WI38 (cell line): Measurements from ENCODE around the gene LSM2.
"Not testable (repeated sequence)": the region's sequence is repeated elsewhere in the genome, so short reads cannot be mapped to it uniquely, and the experiment has no call there.

Experiments
- H3K4me3 ChIP-seq: 2 replicates; pipeline ENCODE4 v1.5.1; 2011; ENCODE audit warnings: low read depth, mild to moderate bottlenecking, control low read depth, low read length
- CTCF ChIP-seq: IDR thresholded peaks from 2 replicates; pipeline ENCODE4 v1.5.1; 2012; ENCODE audit warnings: low read depth, mild to moderate bottlenecking, control low read depth, low read length

LSM2 gene

GRCh38 chr6:31831350-31832215 is 24.8 kb upstream of the LSM2 start:
- TF ChIP-seq CTCF = no peak
- no peak overlapping the region; the same call in 1 of the 2 replicates for H3K4me3 ChIP-seq

- no peak for TF ChIP-seq CTCF
Measured at GRCh38 chr6:31830886-31831335, 24.1 kb upstream of the LSM2 start.

GRCh38 chr6:31829633-31830283 is 23.0 kb upstream of the LSM2 start:
- H3K4me3 ChIP-seq = peak overlapping the region; percentile 75
- TF ChIP-seq CTCF = peak; percentile 5; the same call in 1 of the 2 replicates

More at GRCh38 chr6:31830886-31831335, 24.1 kb upstream of the LSM2 start:
- H3K4me3 ChIP-seq = peak overlapping the region; percentile 75

GRCh38 chr6:31827286-31828079 is 20.7 kb upstream of the LSM2 start, which contains the start of gene HSPA1B:
HSPA1B (plus strand) TSS chr6:31827738; CDS start chr6:31827951, 213 bp downstream.
- peak within 1 kb of the TSS; percentile 77 for H3K4me3 ChIP-seq
- no peak for TF ChIP-seq CTCF

- H3K4me3 ChIP-seq = peak overlapping the region; percentile 77
- no peak for TF ChIP-seq CTCF
Measured at GRCh38 chr6:31826793-31827285, 20.1 kb upstream of the LSM2 start.

GRCh38 chr6:31825553-31825952 is 18.8 kb upstream of the LSM2 start:
- H3K4me3 ChIP-seq = no peak overlapping the region

GRCh38 chr6:31823592-31824196 is 16.9 kb upstream of the LSM2 start:
- not testable (repeated sequence) for H3K4me3 ChIP-seq

More at GRCh38 chr6:31825553-31825952, 18.8 kb upstream of the LSM2 start:
- no peak for TF ChIP-seq CTCF
